ENCODE measurements around the gene GPATCH2L.

Gene GPATCH2L

GRCh38 chr14:76175942-76176341 lies 24.2 kb downstream of the GPATCH2L start:
- TF ChIP-seq CTCF (conservative IDR thresholded peaks at IDR 0.05; ENCODE audit: low read depth, low read length), result no peak
- no peak for DNase-seq (ENCODE audit: low read depth)
- H3K4me3 ChIP-seq (ENCODE audit: low read depth, low read length), result no peak overlapping the region

- peak; percentile 47 for TF ChIP-seq CTCF (conservative IDR thresholded peaks at IDR 0.05; ENCODE audit: low read depth, low read length)
- no peak overlapping the region for H3K4me3 ChIP-seq (ENCODE audit: low read depth, low read length)
- DNase-seq (ENCODE audit: low read depth), result peak; percentile 47
These were observed 29.8 kb downstream of the GPATCH2L start for GRCh38 chr14:76181546-76181945.

GRCh38 chr14:76186308-76187027 lies 34.7 kb downstream of the GPATCH2L start:
- no peak for TF ChIP-seq CTCF (conservative IDR thresholded peaks at IDR 0.05; ENCODE audit: low read depth, low read length)
- DNase-seq (ENCODE audit: low read depth), result no peak
- H3K4me3 ChIP-seq (ENCODE audit: low read depth, low read length), result no peak overlapping the region

GRCh38 chr14:76191297-76191696 lies 39.6 kb downstream of the GPATCH2L start:
- TF ChIP-seq CTCF (conservative IDR thresholded peaks at IDR 0.05; ENCODE audit: low read depth, low read length), result no peak
- no peak for DNase-seq (ENCODE audit: low read depth)
- no peak overlapping the region for H3K4me3 ChIP-seq (ENCODE audit: low read depth, low read length)

- no peak for TF ChIP-seq CTCF (conservative IDR thresholded peaks at IDR 0.05; ENCODE audit: low read depth, low read length)
- DNase-seq (ENCODE audit: low read depth), result no peak
- no peak overlapping the region for H3K4me3 ChIP-seq (ENCODE audit: low read depth, low read length)
These were observed 42.0 kb downstream of the GPATCH2L start for GRCh38 chr14:76193696-76194095.

GRCh38 chr14:76194327-76194726 lies 42.6 kb downstream of the GPATCH2L start:
- TF ChIP-seq CTCF (conservative IDR thresholded peaks at IDR 0.05; ENCODE audit: low read depth, low read length), result no peak
- DNase-seq (ENCODE audit: low read depth), result no peak
- no peak overlapping the region for H3K4me3 ChIP-seq (ENCODE audit: low read depth, low read length)

GRCh38 chr14:76195003-76195402 lies 43.3 kb downstream of the GPATCH2L start:
- DNase-seq (ENCODE audit: low read depth), result no peak
- no peak for TF ChIP-seq CTCF (conservative IDR thresholded peaks at IDR 0.05; ENCODE audit: low read depth, low read length)
- no peak overlapping the region for H3K4me3 ChIP-seq (ENCODE audit: low read depth, low read length)

Measured in choroid plexus epithelial cell (primary cell).